Limb (tissue), 2 donors: ENCODE measurements around the gene CHRNA4.
A peak's percentile ranks its signal among the peaks of the same experiment; 100 is the strongest.
"Not testable (repeated sequence)": the region's sequence is repeated elsewhere in the genome, so short reads cannot be mapped to it uniquely, and the experiment has no call there.

ENCODE experiments used
- DNase-seq, 2 donors: peaks; one replicate each; pipeline ENCODE4 v3.0.0-alpha.2; 2016; ENCODE audit errors: extremely low spot score in 2 of 2

CHRNA4 gene

GRCh38 chr20:63335060-63335459 is 26.1 kb downstream of the CHRNA4 start:
- not testable (repeated sequence) for DNase-seq

GRCh38 chr20:63334356-63334755 is 26.8 kb downstream of the CHRNA4 start:
- no peak for DNase-seq

- no peak for DNase-seq
These were observed 27.8 kb downstream of the CHRNA4 start for GRCh38 chr20:63333241-63333836.

GRCh38 chr20:63332488-63333240 is 28.5 kb downstream of the CHRNA4 start:
- no peak for DNase-seq

GRCh38 chr20:63331741-63332400 is 29.3 kb downstream of the CHRNA4 start:
- DNase-seq, result no peak

GRCh38 chr20:63330940-63331339 is 30.2 kb downstream of the CHRNA4 start:
- no peak for DNase-seq

GRCh38 chr20:63330084-63330760 is 30.9 kb downstream of the CHRNA4 start:
- no peak for DNase-seq

GRCh38 chr20:63329331-63330083 is 31.6 kb downstream of the CHRNA4 start:
- no peak for DNase-seq

- no peak for DNase-seq
These were observed 32.4 kb downstream of the CHRNA4 start for GRCh38 chr20:63328718-63329275.

- DNase-seq, result no peak
These were observed 33.0 kb downstream of the CHRNA4 start for GRCh38 chr20:63328026-63328700.

GRCh38 chr20:63327231-63327745 is 33.9 kb downstream of the CHRNA4 start:
- DNase-seq, result no peak

- DNase-seq, result no peak
These were observed 34.6 kb downstream of the CHRNA4 start for GRCh38 chr20:63326314-63327230.

- no peak for DNase-seq
These were observed 35.4 kb downstream of the CHRNA4 start for GRCh38 chr20:63325554-63326313.

GRCh38 chr20:63325021-63325471 is 36.1 kb downstream of the CHRNA4 start:
- no peak for DNase-seq

- peak in 1 of 2 donors; percentile 40 for DNase-seq
These were observed 37.7 kb downstream of the CHRNA4 start for GRCh38 chr20:63323357-63323981.

GRCh38 chr20:63322933-63323273 is 38.2 kb downstream of the CHRNA4 start:
- no peak for DNase-seq

GRCh38 chr20:63322146-63322932 is 38.8 kb downstream of the CHRNA4 start:
- DNase-seq, result no peak
